ENCODE data around the gene ZNF212.
"Not testable (repeated sequence)": the region's sequence is repeated elsewhere in the genome, so short reads cannot be mapped to it uniquely, and the experiment has no call there.

The ZNF212 gene

GRCh38 chr7:149220534-149220933 lies 18.9 kb upstream of the ZNF212 start:
- no peak for DNase-seq

- DNase-seq = no peak
Measured at GRCh38 chr7:149223176-149223575, 16.3 kb upstream of the ZNF212 start.

GRCh38 chr7:149223761-149224160 lies 15.7 kb upstream of the ZNF212 start:
- DNase-seq = no peak

GRCh38 chr7:149224352-149224751 lies 15.1 kb upstream of the ZNF212 start:
- no peak for DNase-seq

GRCh38 chr7:149225106-149225505 lies 14.3 kb upstream of the ZNF212 start:
- no peak for DNase-seq

- no peak for DNase-seq
Measured at GRCh38 chr7:149225656-149226055, 13.8 kb upstream of the ZNF212 start.

- not testable (repeated sequence) for DNase-seq
Measured at GRCh38 chr7:149226366-149226765, 13.1 kb upstream of the ZNF212 start.

- DNase-seq = no peak
Measured at GRCh38 chr7:149226840-149227494, 12.5 kb upstream of the ZNF212 start.

- DNase-seq = no peak
Measured at GRCh38 chr7:149228831-149229471, 10.5 kb upstream of the ZNF212 start.

GRCh38 chr7:149229526-149229925 lies 9.9 kb upstream of the ZNF212 start:
- DNase-seq = no peak

GRCh38 chr7:149232362-149232761 lies 7.1 kb upstream of the ZNF212 start:
- no peak for DNase-seq

- not testable (repeated sequence) for DNase-seq
Measured at GRCh38 chr7:149233655-149234204, 5.7 kb upstream of the ZNF212 start.

GRCh38 chr7:149237502-149237901 lies 1.9 kb upstream of the ZNF212 start:
- DNase-seq = no peak

GRCh38 chr7:149238051-149238450 lies 1.4 kb upstream of the ZNF212 start:
- no peak for DNase-seq

GRCh38 chr7:149240637-149241036 lies 1.2 kb downstream of the ZNF212 start:
- DNase-seq = no peak

- no peak for DNase-seq
Measured at GRCh38 chr7:149241696-149242095, 2.2 kb downstream of the ZNF212 start.

GRCh38 chr7:149245244-149245643 lies 5.8 kb downstream of the ZNF212 start:
- DNase-seq = no peak

GRCh38 chr7:149245744-149246143 lies 6.3 kb downstream of the ZNF212 start:
- no peak for DNase-seq

GRCh38 chr7:149248777-149249176 lies 9.3 kb downstream of the ZNF212 start:
- no peak for DNase-seq

- DNase-seq = not testable (repeated sequence)
Measured at GRCh38 chr7:149250151-149250550, 10.7 kb downstream of the ZNF212 start.

GRCh38 chr7:149251518-149251917 lies 12.1 kb downstream of the ZNF212 start:
- not testable (repeated sequence) for DNase-seq

GRCh38 chr7:149252378-149252777 lies 12.9 kb downstream of the ZNF212 start:
- no peak for DNase-seq

GRCh38 chr7:149253665-149254064 lies 14.2 kb downstream of the ZNF212 start:
- no peak for DNase-seq

- DNase-seq = no peak
Measured at GRCh38 chr7:149254181-149254858, 14.9 kb downstream of the ZNF212 start.

Measured in NCI-H1694 treated with DMSO at 0.1 percent for 48 hours (cell line).